ELR (cell line): Measurements from ENCODE around the gene COL8A2.
A peak's percentile ranks its signal among the peaks of the same experiment; 100 is the strongest.

Experiments
- DNase-seq: peaks from one replicate; pipeline ENCODE4 v3.0.0-alpha.2; 2015; ENCODE audit warnings: low read depth

COL8A2 gene

GRCh38 chr1:36135330-36135667, 10.3 kb upstream of the COL8A2 start:
- no peak for DNase-seq

GRCh38 chr1:36134505-36135329, 9.7 kb upstream of the COL8A2 start:
- peak; percentile 75 for DNase-seq

- no peak for DNase-seq
Measured at GRCh38 chr1:36134031-36134430, 9.0 kb upstream of the COL8A2 start.

- peak; percentile 96 for DNase-seq
Measured at GRCh38 chr1:36133484-36133883, 8.5 kb upstream of the COL8A2 start.

GRCh38 chr1:36132029-36132428, 7.0 kb upstream of the COL8A2 start:
- DNase-seq = no peak

GRCh38 chr1:36128905-36129206, 3.8 kb upstream of the COL8A2 start:
- DNase-seq = no peak

GRCh38 chr1:36128126-36128904, 3.3 kb upstream of the COL8A2 start:
- peak; percentile 89 for DNase-seq

- no peak for DNase-seq
Measured at GRCh38 chr1:36126797-36127500, 1.9 kb upstream of the COL8A2 start.

- no peak for DNase-seq
Measured at GRCh38 chr1:36126005-36126716, 1.1 kb upstream of the COL8A2 start.

GRCh38 chr1:36124404-36125128, 456 bp downstream of the COL8A2 start:
- no peak for DNase-seq

- no peak for DNase-seq
Measured at GRCh38 chr1:36123356-36123755, 1.7 kb downstream of the COL8A2 start.

GRCh38 chr1:36122062-36123030, 2.7 kb downstream of the COL8A2 start:
- DNase-seq = no peak

GRCh38 chr1:36119456-36119855, 5.6 kb downstream of the COL8A2 start:
- DNase-seq = no peak

GRCh38 chr1:36118447-36119204, 6.4 kb downstream of the COL8A2 start:
- no peak for DNase-seq

- no peak for DNase-seq
Measured at GRCh38 chr1:36116901-36117300, 8.1 kb downstream of the COL8A2 start.

- DNase-seq = peak; percentile 37
Measured at GRCh38 chr1:36115931-36116330, 9.1 kb downstream of the COL8A2 start.

GRCh38 chr1:36115200-36115669, 9.8 kb downstream of the COL8A2 start:
- DNase-seq = peak; percentile 80

- no peak for DNase-seq
Measured at GRCh38 chr1:36114371-36114770, 10.7 kb downstream of the COL8A2 start.

GRCh38 chr1:36112823-36113222, 12.2 kb downstream of the COL8A2 start:
- no peak for DNase-seq

GRCh38 chr1:36111151-36111550, 13.9 kb downstream of the COL8A2 start:
- DNase-seq = no peak
